Parathyroid adenoma (tissue), 2 donors: Measurements from ENCODE around the gene DOCK2.

Experiments used
- H2AFZ ChIP-seq: fragments of 300-600 bp; sonication (generic); one replicate; pipeline ENCODE4 v1.7.0; 2017; ENCODE audit warnings: antibody characterized with exemption, mild to moderate bottlenecking
- H3K27ac ChIP-seq: fragments of 300-600 bp; sonication (generic); one replicate; pipeline ENCODE4 v1.7.0; 2017
- H3K27me3 ChIP-seq: fragments of 300-600 bp; sonication (generic); one replicate; pipeline ENCODE4 v1.7.0; 2017; ENCODE audit warnings: low read length; ENCODE audit not compliant: control insufficient read depth, insufficient read depth
- H3K36me3 ChIP-seq: fragments of 300-600 bp; sonication (generic); one replicate; pipeline ENCODE4 v1.7.0; 2017; ENCODE audit warnings: low read length; ENCODE audit not compliant: control insufficient read depth, insufficient read depth
- H3K4me1 ChIP-seq: fragments of 300-600 bp; sonication (generic); one replicate; pipeline ENCODE4 v1.7.0; 2017; ENCODE audit warnings: control low read depth
- H3K4me2 ChIP-seq: fragments of 300-600 bp; sonication (generic); one replicate; pipeline ENCODE4 v1.7.0; 2017; ENCODE audit warnings: low read length
- H3K4me3 ChIP-seq: fragments of 300-600 bp; sonication (generic); one replicate; pipeline ENCODE4 v1.7.0; 2017; ENCODE audit warnings: low read depth, low read length
- H3K79me2 ChIP-seq: fragments of 300-600 bp; sonication (generic); one replicate; pipeline ENCODE4 v1.7.0; 2017; ENCODE audit warnings: control low read depth
- H3K9ac ChIP-seq: fragments of 300-600 bp; sonication (generic); one replicate; pipeline ENCODE4 v1.7.0; 2017; ENCODE audit warnings: mild to moderate bottlenecking
- H3K9me3 ChIP-seq: fragments of 300-600 bp; sonication (generic); one replicate; pipeline ENCODE4 v1.7.0; 2017; ENCODE audit warnings: low read length; ENCODE audit not compliant: control insufficient read depth
- CTCF ChIP-seq: fragments of 300-600 bp; sonication (generic); IDR thresholded peaks from one replicate; pipeline ENCODE4 v1.7.0; 2017; ENCODE audit warnings: antibody characterized with exemption, mild to moderate bottlenecking
- donor health status: primary hyperparathyroidism.

DOCK2 gene

GRCh38 chr5:170059221-170059620 lies 422.1 kb downstream of the DOCK2 start:
- H3K79me2 ChIP-seq: no peaks in the 10 kb centered on the region
- H3K4me2 ChIP-seq: no peak overlapping the region
- no peak overlapping the region for H3K9ac ChIP-seq
- H2AFZ ChIP-seq: no peak overlapping the region
- no peaks in the 10 kb centered on the region for H3K36me3 ChIP-seq
- no peaks in the 10 kb centered on the region for H3K4me1 ChIP-seq
- no peaks in the 10 kb centered on the region for H3K9me3 ChIP-seq
- no peak overlapping the region for H3K27ac ChIP-seq
- H3K27me3 ChIP-seq: no peaks in the 10 kb centered on the region
- no peak overlapping the region for H3K4me3 ChIP-seq
- no peak for TF ChIP-seq CTCF

- H2AFZ ChIP-seq: no peak overlapping the region
- H3K9me3 ChIP-seq: no peaks in the 10 kb centered on the region
- no peak overlapping the region for H3K4me3 ChIP-seq
- H3K4me1 ChIP-seq: no peaks in the 10 kb centered on the region
- no peak overlapping the region for H3K4me2 ChIP-seq
- no peak overlapping the region for H3K27ac ChIP-seq
- H3K36me3 ChIP-seq: no peaks in the 10 kb centered on the region
- TF ChIP-seq CTCF: no peak
- H3K9ac ChIP-seq: no peak overlapping the region
- no peaks in the 10 kb centered on the region for H3K79me2 ChIP-seq
- H3K27me3 ChIP-seq: no peaks in the 10 kb centered on the region
These were observed 430.1 kb downstream of the DOCK2 start for GRCh38 chr5:170067152-170067551.

- H3K27me3 ChIP-seq: no peaks in the 10 kb centered on the region
- H3K4me2 ChIP-seq: no peak overlapping the region
- H3K4me1 ChIP-seq: no peaks in the 10 kb centered on the region
- H3K9ac ChIP-seq: no peak overlapping the region
- H3K79me2 ChIP-seq: no peaks in the 10 kb centered on the region
- no peaks in the 10 kb centered on the region for H3K36me3 ChIP-seq
- no peak overlapping the region for H3K27ac ChIP-seq
- no peak overlapping the region for H2AFZ ChIP-seq
- H3K9me3 ChIP-seq: no peaks in the 10 kb centered on the region
- TF ChIP-seq CTCF: no peak
- no peak overlapping the region for H3K4me3 ChIP-seq
These were observed 430.6 kb downstream of the DOCK2 start for GRCh38 chr5:170067574-170068170.

GRCh38 chr5:170069512-170069911 lies 432.4 kb downstream of the DOCK2 start:
- TF ChIP-seq CTCF: no peak
- Histone ChIP-seq H3K27me3 (no peaks in the 10 kb centered on the region), H3K79me2 (no peaks in the 10 kb centered on the region), H3K4me2 (no peak overlapping the region), H3K4me1 (no peaks in the 10 kb centered on the region), H3K27ac (no peak overlapping the region), H3K36me3 (no peaks in the 10 kb centered on the region), H3K9ac (no peak overlapping the region), H2AFZ (no peak overlapping the region), H3K4me3 (no peak overlapping the region), H3K9me3 (no peaks in the 10 kb centered on the region)
